GM10847 (cell line): Measurements from ENCODE around the gene LCN9.

Experiments used
- POLR2A ChIP-seq: IDR thresholded peaks from 2 replicates; pipeline ENCODE4 v1.6.1; 2011; ENCODE audit not compliant: insufficient read length; ENCODE audit errors: extremely low read depth

LCN9 gene

DNA sequence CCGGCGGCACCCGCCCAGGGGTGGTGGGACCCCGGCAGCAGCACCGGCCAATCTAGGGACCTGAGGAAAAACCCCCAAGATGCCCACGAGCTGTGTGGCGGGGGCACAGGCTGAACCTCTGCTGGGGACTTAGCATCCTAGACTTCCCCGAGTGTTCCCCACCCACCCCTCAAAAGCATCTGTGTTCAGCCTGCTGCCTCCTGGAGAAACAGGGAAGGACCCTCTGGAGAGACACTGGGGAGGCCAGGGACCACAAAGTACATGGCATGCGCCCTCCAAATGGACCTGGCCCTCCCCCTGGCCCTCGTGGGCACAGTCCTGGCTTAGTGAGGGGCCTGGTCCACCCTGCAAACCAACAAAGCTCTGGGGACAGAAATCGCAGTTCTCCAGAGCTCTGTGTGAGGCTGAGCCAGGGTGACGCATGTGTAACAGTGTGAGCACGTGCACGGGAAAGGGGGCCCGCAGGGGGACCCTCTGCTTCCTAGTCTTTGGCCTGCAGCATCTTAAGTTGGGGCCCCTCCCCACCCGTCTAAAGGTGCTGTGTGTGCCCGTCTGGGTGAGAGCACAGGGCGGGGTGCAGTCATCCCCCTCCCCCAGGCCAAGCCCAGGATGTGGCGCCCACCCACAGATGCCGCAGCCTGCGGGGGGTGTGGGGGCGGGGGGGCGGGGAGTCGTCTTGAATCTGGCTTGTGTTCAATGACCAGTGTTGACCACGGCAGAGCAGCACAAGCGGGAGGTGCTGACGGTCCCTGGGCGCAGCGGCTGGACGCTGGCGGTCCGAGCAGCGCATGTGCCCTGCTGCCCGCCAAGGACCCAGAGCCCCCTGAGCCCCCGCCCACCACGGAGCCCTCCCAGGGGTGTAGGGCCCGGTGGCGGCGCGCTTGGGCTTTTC, 38.2 kb downstream of the LCN9 start:
- no peak for TF ChIP-seq POLR2A

DNA sequence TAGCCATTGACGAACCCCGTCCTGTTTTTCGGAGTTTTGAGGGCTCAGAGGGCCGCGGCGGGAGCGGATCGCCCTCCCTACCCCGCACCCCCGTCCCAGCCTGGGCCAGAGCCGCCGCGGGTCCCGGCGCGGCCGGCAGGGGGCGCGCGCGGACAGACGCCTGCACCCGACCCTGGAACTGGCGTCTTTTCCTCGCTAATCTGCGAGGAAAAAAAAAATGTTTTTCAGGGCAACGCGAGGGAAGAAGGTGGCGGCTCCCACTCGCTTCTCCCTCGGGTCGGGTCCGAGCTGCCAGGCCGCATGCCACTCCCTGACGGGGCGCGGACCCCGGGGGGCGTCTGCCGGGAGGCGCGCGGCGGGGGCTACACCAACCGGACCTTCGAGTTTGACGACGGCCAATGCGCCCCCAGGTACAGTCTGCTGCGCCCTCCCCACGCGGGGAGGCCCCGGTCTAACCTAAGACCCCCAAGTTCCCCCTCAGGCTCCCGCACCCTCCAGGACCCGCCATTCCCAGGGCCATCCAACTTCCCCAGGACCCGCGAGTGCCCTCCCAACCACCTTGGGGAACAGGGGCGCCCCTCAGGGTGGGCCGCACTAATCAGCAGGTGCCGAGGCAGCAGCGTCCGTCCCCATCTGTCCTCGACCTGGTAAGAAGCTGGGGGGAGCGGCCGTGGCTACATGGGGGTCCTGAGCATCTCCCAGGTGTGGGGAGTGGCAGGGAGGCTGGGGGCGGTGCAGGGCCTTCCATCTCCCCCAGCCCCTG, 39.0 kb downstream of the LCN9 start, which contains the start of gene KCNT1:
Gene KCNT1, plus strand, starts transcription at position 227 of the 763 bp plus-strand sequence. Its CDS starts 74 bp downstream, at position 301.
- TF ChIP-seq POLR2A = no peak

DNA sequence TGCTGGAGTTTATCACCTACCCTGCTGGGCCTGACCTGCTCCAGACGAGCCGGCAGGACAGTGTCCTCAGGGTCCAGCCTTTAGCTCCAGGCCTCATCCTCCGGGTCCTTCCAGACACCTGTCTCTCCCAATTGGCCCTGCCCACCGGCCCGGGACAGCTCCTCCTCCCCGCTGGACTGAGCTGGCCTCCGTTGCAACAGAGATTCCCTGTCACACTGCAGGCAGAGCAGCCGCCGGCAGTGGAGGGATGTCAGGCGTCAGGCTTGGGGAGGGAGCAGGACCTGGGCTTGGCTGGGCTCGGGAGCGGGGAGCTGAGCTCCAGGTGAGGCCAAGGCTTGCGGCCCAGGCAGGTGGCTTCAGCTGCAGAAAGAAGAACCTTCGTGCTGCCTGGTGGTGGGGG, 40.6 kb downstream of the LCN9 start:
- no peak for TF ChIP-seq POLR2A

DNA sequence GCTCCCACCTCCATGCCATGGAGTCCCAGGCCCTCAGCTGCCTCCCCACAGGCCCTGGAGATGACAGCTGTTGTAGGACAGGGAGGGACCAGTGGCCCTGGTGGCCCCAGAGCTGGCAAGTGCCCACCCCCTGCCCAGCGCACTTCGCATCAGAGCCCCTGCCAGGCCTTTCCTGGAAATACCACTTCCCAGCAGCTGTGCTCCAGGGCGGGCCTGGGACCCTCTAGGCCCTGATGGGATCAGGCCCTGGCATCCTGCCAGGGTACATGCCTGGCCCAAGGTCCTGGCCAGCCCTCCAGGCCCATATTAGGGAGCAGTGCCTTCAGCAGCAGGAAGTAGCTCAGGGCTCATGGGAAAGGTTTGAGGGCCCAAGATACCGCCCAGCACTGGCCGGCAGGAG, 41.4 kb downstream of the LCN9 start:
- TF ChIP-seq POLR2A = no peak

DNA sequence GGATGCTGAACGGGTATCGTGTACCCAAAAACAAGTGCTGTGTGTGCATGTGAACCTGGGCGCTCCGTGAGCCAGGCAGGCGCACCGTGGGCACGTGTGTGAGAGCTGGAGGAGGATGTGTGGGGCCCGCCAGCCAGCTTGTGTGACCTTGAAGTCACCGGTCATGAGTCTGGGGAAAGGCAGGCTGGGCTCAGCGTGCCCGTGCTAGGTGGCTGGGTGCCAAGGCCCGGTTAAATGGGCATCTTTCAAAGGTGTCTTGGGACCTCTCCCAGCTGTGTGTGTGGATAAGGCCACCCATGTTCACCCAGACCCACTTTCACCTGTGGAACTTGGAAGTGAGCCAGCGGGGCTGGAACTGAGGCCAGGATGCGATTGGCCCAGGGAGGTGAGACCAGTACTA, 42.3 kb downstream of the LCN9 start:
- TF ChIP-seq POLR2A = no peak

DNA sequence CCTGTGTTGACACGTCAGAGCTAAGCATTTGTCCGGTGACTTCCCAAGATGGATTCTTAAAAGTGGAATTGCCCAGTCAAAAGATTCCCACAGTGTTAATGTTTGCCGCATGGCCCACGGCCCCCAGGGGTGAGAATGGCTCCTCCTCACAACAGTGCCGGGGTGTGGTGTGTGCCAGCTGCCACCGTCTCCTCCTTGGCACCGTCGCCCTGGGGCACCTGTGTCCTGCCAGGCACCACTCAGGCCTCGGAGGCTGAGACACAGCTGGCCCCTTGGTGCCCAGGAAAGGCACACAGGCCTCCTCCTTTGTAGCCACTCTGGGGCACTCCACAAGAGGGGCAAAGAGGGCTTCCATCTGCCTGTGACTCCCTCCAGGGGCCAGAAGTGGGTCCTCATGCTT, 43.2 kb downstream of the LCN9 start:
- no peak for TF ChIP-seq POLR2A

DNA sequence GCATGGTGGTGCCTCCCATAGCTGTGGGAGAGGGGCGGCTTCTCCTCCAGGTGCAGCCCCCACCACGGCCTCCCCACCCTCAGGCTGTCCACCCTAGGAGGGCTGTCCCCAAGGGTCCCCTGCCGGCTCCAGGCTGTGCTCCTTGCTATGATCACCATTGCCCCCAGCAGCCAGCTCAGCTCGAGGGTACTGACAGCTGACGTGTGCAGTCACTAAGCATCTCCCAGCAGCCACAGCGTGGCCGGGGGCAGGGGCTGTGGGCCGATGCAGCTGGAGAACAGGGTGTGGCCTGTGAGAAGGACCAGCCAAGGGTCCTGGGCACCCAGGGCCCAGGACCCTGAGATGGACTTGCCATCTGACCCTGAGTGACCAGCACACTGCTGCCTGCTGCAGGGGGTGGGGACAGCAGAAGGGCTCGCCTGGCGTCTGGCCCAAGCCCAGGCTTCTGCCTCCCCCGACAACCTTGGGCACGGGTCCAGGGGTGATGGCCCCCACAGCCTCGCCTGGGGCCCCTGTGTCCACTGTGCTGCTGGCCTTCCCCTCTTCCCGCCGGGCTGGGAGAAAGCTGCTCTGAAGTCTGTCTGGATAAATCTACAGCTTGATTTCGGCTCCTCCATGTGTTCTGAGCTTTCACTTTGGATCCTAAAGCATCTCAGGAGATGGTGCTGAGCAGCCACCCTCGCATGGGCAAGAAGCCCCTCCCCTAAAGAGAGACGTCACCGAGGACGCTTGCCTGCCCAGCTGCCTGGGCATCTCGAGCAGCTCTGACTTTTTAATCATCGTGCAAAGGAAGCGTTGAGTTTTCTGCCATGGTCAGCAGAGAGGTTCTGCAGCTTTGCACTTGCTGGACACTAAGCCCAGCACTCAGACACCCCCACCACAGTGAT, 44.4 kb downstream of the LCN9 start:
- no peak for TF ChIP-seq POLR2A

DNA sequence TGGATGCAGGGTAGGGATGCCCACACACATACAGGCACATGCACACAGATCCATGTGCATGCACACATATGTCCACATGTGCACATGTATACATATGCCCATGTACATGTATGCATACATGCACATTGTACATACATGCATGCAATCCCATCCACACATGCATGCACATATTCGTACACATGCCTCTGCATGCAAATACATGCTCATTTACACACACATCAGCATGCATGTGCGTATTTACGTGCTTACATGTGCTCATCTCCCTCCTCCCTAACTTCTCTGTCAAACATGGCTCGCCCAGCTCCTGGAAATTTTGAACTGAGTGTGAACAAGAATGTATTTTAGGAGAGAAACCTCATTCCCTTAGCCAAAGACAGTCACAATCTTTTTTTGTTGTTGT, 45.1 kb downstream of the LCN9 start:
- TF ChIP-seq POLR2A = no peak

DNA sequence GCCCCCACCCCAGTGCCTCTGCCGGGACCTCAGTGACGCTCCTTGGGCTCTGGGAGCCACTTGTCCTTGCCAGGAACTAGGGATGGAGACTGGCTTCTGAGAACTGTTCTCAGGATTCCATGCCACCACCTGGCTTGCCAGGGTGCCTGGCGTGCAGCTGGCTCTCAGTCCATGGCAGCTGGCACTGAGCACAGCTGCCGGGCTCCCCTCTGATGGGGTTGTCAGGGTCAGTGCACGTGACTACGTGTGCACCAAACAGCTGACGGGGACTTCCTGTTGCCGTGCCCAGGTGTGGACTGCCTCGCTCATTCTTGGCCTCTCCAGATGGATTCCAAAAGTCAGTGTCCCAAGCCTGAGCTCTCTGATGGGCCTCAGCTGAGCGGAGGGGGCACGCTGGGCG, 48.3 kb downstream of the LCN9 start:
- TF ChIP-seq POLR2A = no peak

DNA sequence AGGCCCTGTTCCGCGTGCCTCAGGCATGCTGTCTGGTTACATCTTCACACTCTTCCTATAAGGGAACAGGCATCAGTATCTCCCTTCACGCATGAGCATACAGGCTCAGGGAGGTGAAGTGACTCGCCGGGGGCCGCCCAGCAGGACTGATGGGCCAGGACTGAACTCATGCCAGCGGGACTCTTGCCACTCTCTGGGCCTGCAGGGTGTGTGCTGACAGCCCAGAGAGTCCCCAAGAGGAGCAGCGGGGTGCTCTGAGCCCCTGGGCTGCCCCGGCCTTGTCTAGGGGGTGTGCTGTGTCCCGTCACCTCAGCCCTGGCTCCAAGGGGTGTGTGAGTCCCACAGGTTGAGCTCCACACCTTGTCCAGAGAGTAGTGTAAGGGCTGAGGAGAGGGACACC, 48.8 kb downstream of the LCN9 start:
- TF ChIP-seq POLR2A = no peak

DNA sequence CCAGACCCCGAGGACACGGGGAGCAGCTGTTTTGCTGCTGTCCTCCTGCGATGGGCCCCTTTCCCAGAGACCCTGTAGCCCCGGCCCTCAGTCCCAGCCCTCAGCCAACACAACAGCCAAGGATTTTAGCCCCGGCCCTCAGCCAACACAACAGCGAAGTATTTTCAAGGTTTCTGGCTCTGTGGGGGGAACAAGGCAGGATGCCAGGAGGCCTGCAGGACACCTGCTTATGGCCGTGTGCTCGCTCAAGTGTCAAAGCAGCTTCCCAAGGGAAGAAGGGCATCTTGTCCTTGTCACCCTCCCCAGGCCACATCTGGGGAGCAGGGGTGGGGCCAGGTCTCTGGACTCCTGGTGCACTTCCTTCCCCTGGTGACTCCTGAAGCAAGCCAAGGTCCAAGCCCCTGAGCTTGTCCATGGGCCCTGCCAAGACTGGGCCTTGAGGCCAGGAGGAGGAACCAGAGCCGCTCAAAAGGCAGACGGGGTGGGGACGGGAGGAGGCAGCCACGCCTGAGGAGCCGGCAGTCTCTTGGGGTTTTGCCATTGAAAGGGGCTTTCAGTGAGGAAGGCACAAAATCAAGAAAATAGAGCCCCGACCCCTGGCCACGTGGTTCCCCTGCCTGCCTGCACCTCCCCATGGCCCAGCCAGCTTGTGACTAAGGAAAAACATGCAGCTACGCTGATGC, 49.6 kb downstream of the LCN9 start:
- no peak for TF ChIP-seq POLR2A

DNA sequence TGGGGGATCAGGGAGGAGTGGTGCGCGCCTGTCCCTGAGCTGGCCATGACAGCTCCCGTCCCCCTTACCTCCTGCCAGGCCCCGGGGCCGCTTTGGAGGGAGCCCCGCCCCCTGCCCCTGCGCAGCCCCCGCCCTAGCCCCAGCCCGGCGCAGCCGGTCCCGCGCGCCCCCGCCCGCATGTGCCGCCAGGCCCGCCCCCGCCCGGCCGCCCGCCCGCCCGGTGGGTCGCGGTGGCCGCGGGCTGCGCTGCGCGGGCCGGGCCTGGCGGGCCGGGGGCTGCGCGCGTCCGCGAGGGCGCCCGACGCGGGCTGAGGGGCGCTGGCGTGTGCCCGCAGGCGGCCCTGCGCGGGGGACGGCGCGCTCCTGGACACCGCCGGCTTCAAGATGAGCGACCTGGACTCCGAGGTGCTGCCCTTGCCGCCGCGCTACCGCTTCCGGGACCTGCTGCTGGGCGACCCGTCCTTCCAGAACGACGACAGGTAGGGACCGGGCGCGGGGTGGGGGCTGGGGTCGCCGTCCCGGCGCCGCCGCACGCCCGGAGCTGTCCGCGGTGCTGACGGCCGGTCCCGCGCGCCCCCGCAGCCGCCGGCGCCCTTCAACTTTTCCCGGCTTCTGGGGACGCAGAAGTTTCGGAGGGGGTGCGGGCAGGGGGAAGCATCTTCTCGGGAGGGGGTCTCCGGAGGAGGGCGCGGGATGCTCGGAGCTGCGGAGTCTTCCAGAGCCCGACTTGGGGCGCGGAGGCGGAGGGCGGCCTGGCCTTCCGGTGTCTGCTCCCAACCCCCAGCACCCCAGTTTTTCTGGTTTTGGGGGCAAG, 51.3 kb downstream of the LCN9 start:
- no peak for TF ChIP-seq POLR2A

DNA sequence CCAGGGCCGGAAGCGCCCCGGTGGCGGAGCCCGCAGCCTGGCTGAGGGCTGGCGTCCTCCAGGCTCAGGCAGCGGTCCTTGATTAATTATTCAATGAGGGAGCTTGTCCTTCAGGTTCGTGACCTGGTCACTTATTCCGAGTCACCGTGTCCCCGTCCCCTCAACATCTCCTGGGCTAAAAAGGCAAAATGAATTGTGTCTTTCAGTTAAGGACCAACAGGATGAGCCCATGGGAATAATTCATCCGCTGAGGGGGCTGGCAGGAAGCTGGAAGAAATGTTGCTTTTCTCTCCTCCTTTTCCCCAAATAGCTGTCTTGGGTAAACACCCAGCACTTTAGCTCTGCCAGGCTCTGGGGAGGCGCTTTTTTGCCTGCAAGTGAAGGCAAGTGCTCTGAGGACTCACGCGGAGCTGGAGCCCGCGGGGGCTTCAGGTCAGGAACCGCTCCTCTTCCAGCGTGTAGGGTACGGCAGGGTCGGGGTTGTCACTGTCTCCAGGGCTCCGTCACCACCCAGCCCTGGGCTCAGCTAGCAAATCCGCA, 52.0 kb downstream of the LCN9 start:
- TF ChIP-seq POLR2A = no peak

DNA sequence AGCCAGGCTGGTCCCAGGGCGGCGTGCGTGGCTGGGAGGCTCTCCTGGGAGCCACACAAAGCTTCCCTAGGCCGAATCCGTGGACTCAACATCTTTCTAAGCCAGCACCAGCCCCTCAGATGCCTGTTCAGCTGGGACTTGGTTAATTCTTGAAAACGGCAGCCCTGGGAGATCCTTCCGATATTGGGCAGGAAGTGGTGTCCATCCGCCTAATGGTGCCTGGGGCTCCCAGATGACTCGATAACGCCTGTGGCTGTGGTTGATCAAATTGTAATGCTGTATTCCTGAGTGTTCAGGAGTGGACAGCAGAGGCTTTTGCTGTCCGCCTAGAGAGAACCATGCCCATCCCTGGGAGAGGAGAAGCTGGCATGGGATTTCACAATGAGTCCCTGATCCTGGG, 52.9 kb downstream of the LCN9 start:
- no peak for TF ChIP-seq POLR2A
